Loucy (cell line): Measurements from ENCODE around the gene THADA.

ENCODE experiments used
- EZH2phosphoT487 ChIP-seq: fragments of 200-600 bp; IDR thresholded peaks from 2 replicates; pipeline ENCODE4 v1.6.1; 2018; ENCODE audit warnings: antibody characterized with exemption, mild to moderate bottlenecking, moderate library complexity, borderline replicate concordance
- TF ChIP-seq, protein P1 (sequence below): fragments of 200-600 bp; sonication (generic); conservative IDR thresholded peaks from 2 replicates; pipeline ENCODE4 v1.5.1; 2014; ENCODE audit warnings: mild to moderate bottlenecking, antibody characterized with exemption, low read length

DNA sequence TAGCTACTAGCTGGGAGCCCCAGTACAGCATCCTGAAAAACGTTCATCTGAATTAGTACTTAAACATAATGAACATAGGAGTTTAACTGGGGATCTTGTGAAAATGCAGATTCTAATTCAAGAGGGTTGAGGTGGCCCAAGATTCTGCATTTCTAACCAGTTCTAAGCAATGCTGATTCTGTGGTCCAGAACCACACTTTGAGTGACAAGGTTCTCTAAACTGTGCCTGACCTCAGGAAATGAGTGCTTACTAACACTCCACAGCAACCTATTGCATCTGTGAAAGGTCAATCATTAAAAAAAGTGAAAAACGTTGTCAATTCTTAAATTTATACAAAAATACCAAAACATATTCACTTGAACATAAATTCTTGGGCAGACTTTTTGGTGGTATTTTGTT is 212.3 kb downstream of the THADA start:
- TF ChIP-seq, protein P1, sequence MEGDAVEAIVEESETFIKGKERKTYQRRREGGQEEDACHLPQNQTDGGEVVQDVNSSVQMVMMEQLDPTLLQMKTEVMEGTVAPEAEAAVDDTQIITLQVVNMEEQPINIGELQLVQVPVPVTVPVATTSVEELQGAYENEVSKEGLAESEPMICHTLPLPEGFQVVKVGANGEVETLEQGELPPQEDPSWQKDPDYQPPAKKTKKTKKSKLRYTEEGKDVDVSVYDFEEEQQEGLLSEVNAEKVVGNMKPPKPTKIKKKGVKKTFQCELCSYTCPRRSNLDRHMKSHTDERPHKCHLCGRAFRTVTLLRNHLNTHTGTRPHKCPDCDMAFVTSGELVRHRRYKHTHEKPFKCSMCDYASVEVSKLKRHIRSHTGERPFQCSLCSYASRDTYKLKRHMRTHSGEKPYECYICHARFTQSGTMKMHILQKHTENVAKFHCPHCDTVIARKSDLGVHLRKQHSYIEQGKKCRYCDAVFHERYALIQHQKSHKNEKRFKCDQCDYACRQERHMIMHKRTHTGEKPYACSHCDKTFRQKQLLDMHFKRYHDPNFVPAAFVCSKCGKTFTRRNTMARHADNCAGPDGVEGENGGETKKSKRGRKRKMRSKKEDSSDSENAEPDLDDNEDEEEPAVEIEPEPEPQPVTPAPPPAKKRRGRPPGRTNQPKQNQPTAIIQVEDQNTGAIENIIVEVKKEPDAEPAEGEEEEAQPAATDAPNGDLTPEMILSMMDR, result no peak
- TF ChIP-seq EZH2phosphoT487, result no peak
